Hepatocyte (in vitro differentiated cells): ENCODE data around the gene CGAS.

ENCODE experiments used
- CTCF ChIP-seq: fragments of 200-600 bp; sonication (generic); IDR thresholded peaks from 2 replicates; pipeline ENCODE4 v1.5.1; 2016; ENCODE audit warnings: antibody characterized with exemption, mild to moderate bottlenecking; ENCODE audit not compliant: poor library complexity
- EZH2 ChIP-seq: fragments of 200-600 bp; sonication (generic); IDR thresholded peaks from 2 replicates; pipeline ENCODE4 v1.6.1; 2016; ENCODE audit warnings: antibody characterized with exemption, mild to moderate bottlenecking, borderline replicate concordance

- TF ChIP-seq CTCF (no peak), EZH2 (no peak)
Observed at GRCh38 chr6:73382462-73383113, 69.5 kb downstream of the CGAS start.
